ENCODE data around the gene SPACA1. TPM values are rescaled to one million over a fixed set of nuclear protein-coding genes. Genes with fewer than 3 reads are reported as not detected.

Gene SPACA1
- total and polyA plus RNA-seq, 9 of the 15 experiments (the other 6 are each of a cell fraction or from before 2014, with no cell fraction given), result not detected

GRCh38 chr6:88044530-88044929 lies 3.1 kb upstream of the SPACA1 start:
- FAIRE-seq, result no peak
- Histone ChIP-seq H3K4me1 (replicated peaks in 1 of 2; ENCODE audit: control insufficient read depth in 2 of 2, insufficient read depth in 2 of 2, low read length in 2 of 2) (peaks cover 0 to 7% of the 10 kb centered on the region in 2 experiments; a peak in 2 of 5 replicates), H3K9me3 (replicated peaks; ENCODE audit: control insufficient read depth, insufficient read depth, low read depth, low read length) (no peaks in the 10 kb centered on the region), H2AFZ (ENCODE audit: low read depth, low read length) (no peak overlapping the region), H3K9me1 (ENCODE audit: control insufficient read depth, insufficient read depth, low read length) (no peaks in the 10 kb centered on the region), H3K4me3 (no peak overlapping the region), H3K79me2 (ENCODE audit: control insufficient read depth, insufficient read depth, low read length) (no peaks in the 10 kb centered on the region), H3K27ac (ENCODE audit: extremely low read depth, low read depth, low read length) (no peak overlapping the region), H4K20me1 (replicated peaks; ENCODE audit: control insufficient read depth, insufficient read depth, low read length) (no peaks in the 10 kb centered on the region), H3K4me2 (ENCODE audit: insufficient read depth, low read length) (no peak overlapping the region), H3K36me3 (ENCODE audit: control insufficient read depth, insufficient read depth, low read length) (no peaks in the 10 kb centered on the region), H3K27me3 (ENCODE audit: control insufficient read depth in 2 of 2, insufficient read depth in 2 of 2, low read length in 2 of 2) (peaks cover 0 to 6% of the 10 kb centered on the region in 2 experiments; a peak in 1 of 5 replicates), H3K9ac (ENCODE audit: insufficient read depth in 1 of 2, low read depth in 2 of 2, low read length in 2 of 2) (no peak overlapping the region)
- in situ Hi-C loops (cut with MboI) (no loop called here), intact Hi-C loops (cut with micrococcal nuclease) (no loop called here)
- BruUV-seq (replicated peaks), result no TSS peak
- CTCF ChIA-PET (ENCODE audit: low intra/inter-chr PET ratio), result no interaction called here
- TF ChIP-seq ZNF316 (IDR thresholded peaks at IDR 0.05), result no peak
- TF ChIP-seq ZNF395 (CRISPR knock-in tag; IDR thresholded peaks at IDR 0.05), result no peak
- TF ChIP-seq CREB3L1 (IDR thresholded peaks at IDR 0.05; ENCODE audit: borderline replicate concordance, low read depth), result no peak
- TF ChIP-seq ZNF830 (CRISPR knock-in tag; IDR thresholded peaks at IDR 0.05), result no peak
- TF ChIP-seq ZBTB34 (CRISPR knock-in tag; IDR thresholded peaks at IDR 0.05), result no peak
- no peak for TF ChIP-seq ASH1L (IDR thresholded peaks at IDR 0.05; ENCODE audit: borderline replicate concordance, low read depth, partially characterized antibody)
- no peak for TF ChIP-seq ZNF124 (CRISPR knock-in tag; IDR thresholded peaks at IDR 0.05)
- TF ChIP-seq MTA2 (IDR thresholded peaks at IDR 0.05; ENCODE audit: low read depth), result no peak
- no peak for TF ChIP-seq NRF1 (conservative IDR thresholded peaks at IDR 0.05 in 1 of 2, IDR thresholded peaks at IDR 0.05 in 1 of 2)
- no peak for TF ChIP-seq ZNF140 (CRISPR knock-in tag; IDR thresholded peaks at IDR 0.05)
- no peak for TF ChIP-seq SMAD2 (IDR thresholded peaks at IDR 0.05; ENCODE audit: low read depth, low read length)
- TF ChIP-seq THRB (CRISPR knock-in tag; conservative IDR thresholded peaks at IDR 0.05), result no peak
- ATAC-seq, result no peak
- no peak for DNase-seq (ENCODE audit: extremely low read depth in 1 of 4, low spot score in 3 of 4)
- POLR2A ChIA-PET, result no interaction called here

Data from K562 (cell line).